Skeletal muscle cell (primary cell): Measurements from ENCODE around the gene KLK1.
"Not testable (repeated sequence)": the region's sequence is repeated elsewhere in the genome, so short reads cannot be mapped to it uniquely, and the experiment has no call there.

Experiments
- DNase-seq: peaks from one replicate; pipeline ENCODE4 v3.0.0-alpha.2; 2010; ENCODE audit warnings: low read depth
- H3K4me3 ChIP-seq: 2 replicates; pipeline ENCODE4 v1.5.1; 2011; ENCODE audit warnings: low read depth, mild to moderate bottlenecking, control low read depth, low read length, moderate library complexity

The KLK1 gene

DNA sequence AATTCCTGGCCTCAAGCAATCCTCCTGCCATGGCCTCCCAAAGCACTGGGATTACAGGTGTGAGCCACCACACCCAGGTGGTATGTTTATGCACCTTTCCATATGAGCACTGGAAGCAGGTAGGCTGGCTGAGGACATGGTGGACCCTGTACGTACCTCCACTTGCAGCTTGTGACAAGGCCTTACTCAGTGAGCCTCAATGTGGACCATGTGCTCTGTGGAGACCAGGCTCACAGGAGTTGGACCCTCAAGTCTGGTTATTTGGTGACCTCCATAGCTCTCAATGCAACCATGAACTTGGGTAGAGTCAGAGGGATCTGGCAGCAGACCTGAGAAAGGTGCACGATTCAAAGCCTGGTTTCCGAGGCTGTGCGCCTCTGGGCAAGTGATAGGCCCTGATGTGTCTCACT, 27.9 kb downstream of the KLK1 start:
- no peak overlapping the region for H3K4me3 ChIP-seq
- DNase-seq: no peak

GRCh38 chr19:50794876-50795663, 28.5 kb downstream of the KLK1 start:
- no peak overlapping the region for H3K4me3 ChIP-seq
- DNase-seq: no peak

GRCh38 chr19:50794074-50794875, 29.3 kb downstream of the KLK1 start:
- no peak for DNase-seq
- no peak overlapping the region for H3K4me3 ChIP-seq

DNA sequence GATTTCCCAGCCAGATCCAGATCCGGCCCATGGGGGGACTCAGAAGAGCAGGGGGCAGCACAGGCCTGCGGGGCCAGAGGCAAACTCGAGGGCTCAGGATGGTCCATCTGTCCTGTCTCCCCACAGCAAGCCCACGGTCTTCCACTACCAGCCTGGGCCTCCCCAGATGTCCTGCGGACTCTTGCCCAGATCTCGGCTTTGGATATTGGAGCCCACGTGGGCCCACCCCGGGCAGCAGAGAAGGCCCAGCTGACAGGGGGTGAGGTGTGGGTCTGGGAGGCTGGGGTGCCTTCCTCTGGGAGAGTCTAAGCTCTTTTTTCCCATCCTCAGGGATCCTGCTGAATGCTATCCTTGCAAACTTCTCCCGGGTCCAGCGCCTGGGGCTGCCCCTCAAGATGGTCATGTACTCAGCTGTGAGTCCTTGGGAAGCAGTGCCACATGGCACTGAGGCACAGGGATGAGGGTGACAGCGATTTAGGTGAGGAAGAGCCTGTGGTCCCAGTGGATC, 30.0 kb downstream of the KLK1 start:
- no peak overlapping the region for H3K4me3 ChIP-seq
- DNase-seq: no peak

- no peak for DNase-seq
- no peak overlapping the region for H3K4me3 ChIP-seq
Measured at GRCh38 chr19:50792272-50793250, 31.0 kb downstream of the KLK1 start.

GRCh38 chr19:50791594-50792271, 31.9 kb downstream of the KLK1 start:
- H3K4me3 ChIP-seq: no peak overlapping the region
- no peak for DNase-seq

- no peak for DNase-seq
- no peak overlapping the region for H3K4me3 ChIP-seq
Measured at GRCh38 chr19:50790922-50791467, 32.6 kb downstream of the KLK1 start.

GRCh38 chr19:50790396-50790795, 33.2 kb downstream of the KLK1 start, which contains the start of gene ACP4:
Gene ACP4 (plus strand): TSS chr19:50790415. CDS start chr19:50790415, 0 bp downstream.
- DNase-seq: no peak
- H3K4me3 ChIP-seq: no peak within 1 kb of the TSS

- no peak for DNase-seq
- H3K4me3 ChIP-seq: no peak overlapping the region
Measured at GRCh38 chr19:50785329-50785728, 38.3 kb downstream of the KLK1 start.

- no peak for DNase-seq
- no peak overlapping the region for H3K4me3 ChIP-seq
Measured at GRCh38 chr19:50784710-50785109, 38.9 kb downstream of the KLK1 start.

DNA sequence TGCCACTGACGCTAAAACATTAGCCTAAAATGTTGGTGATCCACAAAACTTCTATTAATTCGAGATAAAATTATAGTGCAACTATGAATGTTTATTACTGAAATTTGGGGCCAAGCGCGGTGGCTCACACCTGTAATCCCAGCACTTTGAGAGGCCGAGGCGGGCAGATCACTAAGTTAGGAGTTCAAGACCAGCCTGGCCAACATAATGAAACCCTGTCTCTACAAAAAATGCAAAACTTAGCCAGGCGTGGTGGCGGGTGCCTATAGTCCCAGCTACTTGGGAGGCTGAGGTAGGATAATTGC, 39.8 kb downstream of the KLK1 start:
- not testable (repeated sequence) for DNase-seq, H3K4me3 ChIP-seq

GRCh38 chr19:50780753-50781435, 42.7 kb downstream of the KLK1 start:
- no peak for DNase-seq
- H3K4me3 ChIP-seq: no peak overlapping the region

DNA sequence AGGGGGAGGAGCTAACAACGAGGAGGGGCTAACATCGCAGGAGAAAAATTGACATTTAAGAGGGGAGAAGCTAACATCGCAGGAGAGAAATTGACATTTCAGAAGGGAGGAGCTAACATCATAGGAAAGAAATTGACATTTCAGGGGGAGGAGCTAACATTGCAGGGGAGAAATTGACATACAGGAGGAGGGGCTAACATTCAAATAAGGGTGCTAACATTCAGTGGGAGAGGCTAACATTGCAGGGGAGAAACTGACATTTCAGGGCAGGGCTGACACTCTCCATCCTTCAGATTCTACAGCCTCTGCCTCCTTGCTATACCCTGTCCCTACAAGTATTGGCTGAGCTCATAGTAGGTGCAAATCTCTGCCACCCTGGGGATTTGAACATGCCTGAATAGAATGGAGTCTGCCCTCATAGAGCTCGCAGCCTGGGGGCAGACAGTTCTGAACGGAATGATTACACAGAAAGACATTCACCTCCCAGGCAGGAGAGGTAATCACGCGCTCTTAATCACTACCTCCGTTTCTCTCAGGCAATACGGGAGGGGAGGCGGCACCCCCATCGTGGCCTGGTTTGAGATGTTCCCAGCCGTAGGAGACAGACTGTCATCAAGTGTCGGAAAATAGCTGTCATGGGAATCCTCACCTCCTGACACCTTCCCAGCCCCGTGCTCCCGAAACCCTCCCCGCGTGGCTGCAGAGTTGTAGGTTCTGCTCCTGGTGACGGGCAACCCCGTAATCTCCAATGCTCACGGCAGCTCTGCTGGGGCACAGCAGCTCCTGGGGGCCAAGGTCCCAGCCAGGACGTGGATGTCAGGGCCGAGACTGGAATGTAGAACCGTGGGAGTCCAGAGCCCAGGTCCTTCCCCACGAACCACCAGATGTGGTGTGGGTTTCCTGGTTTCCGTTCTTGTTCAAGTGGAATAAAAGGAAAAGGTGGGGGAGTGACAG, 43.8 kb downstream of the KLK1 start:
- H3K4me3 ChIP-seq: no peak overlapping the region
- no peak for DNase-seq

GRCh38 chr19:50778906-50779430, 44.6 kb downstream of the KLK1 start:
- no peak overlapping the region for H3K4me3 ChIP-seq
- no peak for DNase-seq

GRCh38 chr19:50777830-50778303, 45.7 kb downstream of the KLK1 start:
- DNase-seq: no peak
- H3K4me3 ChIP-seq: no peak overlapping the region

DNA sequence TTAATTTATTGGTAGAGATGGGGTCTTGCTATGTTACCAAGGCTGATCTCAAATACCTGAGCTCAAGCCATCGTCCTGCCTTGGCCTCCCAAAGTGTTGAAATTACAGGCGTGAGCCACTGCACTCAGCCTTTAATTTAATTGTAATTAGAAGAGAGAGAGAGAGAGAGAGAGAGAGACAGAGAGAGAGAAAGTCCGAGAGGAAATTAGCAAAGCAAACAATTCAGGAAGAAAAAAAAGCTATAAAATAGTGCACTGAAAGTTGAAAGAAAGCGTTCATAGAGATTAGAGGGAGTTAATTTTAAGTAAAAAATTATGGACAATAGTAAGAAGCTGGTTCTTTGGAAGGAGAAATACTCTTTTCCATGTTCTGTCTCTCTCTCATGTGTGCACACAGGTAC, 46.3 kb downstream of the KLK1 start:
- H3K4me3 ChIP-seq: no peak overlapping the region
- no peak for DNase-seq

DNA sequence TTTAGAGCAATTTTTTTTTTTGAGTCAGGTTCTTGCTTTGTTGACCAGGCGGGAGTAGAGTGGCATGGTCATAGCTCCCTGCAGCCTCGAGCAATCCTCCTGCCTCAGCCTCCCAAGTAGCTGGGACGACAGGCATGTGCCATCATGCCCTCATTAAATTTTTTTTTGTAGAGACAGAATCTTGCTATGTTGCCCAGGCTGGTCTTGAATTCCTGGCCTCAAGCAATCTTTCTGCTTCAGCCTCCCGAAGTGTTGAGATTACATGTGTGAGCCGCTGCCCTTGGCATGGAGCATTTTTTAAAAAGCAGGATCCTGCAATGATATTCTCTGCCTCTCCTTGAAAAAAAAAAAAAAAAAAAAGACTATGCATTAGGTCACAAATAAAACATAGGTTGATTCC, 47.5 kb downstream of the KLK1 start:
- no peak for DNase-seq
- H3K4me3 ChIP-seq: no peak overlapping the region
